Fibroblast of skin of abdomen (primary cell): Measurements from ENCODE around the gene SUGP2.

Source experiments
- DNase-seq: peaks from one replicate; pipeline ENCODE4 v3.0.0-alpha.2; 2013

The SUGP2 gene

GRCh38 chr19:18951721-18952281 lies 81.5 kb downstream of the SUGP2 start:
- DNase-seq, result no peak

GRCh38 chr19:18949858-18950257 lies 83.5 kb downstream of the SUGP2 start:
- DNase-seq, result no peak

- no peak for DNase-seq
Measured at GRCh38 chr19:18948976-18949356, 84.4 kb downstream of the SUGP2 start.

GRCh38 chr19:18948075-18948975 lies 85.0 kb downstream of the SUGP2 start:
- DNase-seq, result no peak

- no peak for DNase-seq
Measured at GRCh38 chr19:18946918-18947317, 86.4 kb downstream of the SUGP2 start.

- no peak for DNase-seq
Measured at GRCh38 chr19:18946335-18946734, 87.0 kb downstream of the SUGP2 start.

GRCh38 chr19:18945297-18945696 lies 88.0 kb downstream of the SUGP2 start:
- DNase-seq, result no peak

- no peak for DNase-seq
Measured at GRCh38 chr19:18943465-18943864, 89.9 kb downstream of the SUGP2 start.

GRCh38 chr19:18942692-18943091 lies 90.6 kb downstream of the SUGP2 start:
- DNase-seq, result no peak

- no peak for DNase-seq
Measured at GRCh38 chr19:18941628-18942354, 91.5 kb downstream of the SUGP2 start.
